ENCODE results near the gene SYNM.

DNA sequence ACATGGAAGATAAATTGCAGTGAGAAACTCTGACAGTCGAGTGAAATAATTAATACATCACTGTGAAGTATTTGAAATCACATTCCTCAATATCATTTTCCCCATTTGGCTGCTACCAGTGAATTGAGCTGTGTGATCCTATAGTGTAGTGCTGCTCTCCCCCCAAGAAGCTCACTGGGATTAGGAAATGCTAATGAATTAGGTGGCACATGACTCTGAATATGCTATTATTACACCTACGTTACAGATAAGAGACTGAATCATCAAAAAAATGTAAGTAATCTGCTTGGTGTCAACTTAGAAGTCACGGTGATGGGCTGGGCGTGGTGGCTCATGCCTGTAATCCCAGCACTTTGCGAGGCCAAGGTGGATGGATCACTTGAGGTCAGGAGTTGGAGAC is 34.7 kb upstream of the SYNM start:
- TF ChIP-seq, protein P1, sequence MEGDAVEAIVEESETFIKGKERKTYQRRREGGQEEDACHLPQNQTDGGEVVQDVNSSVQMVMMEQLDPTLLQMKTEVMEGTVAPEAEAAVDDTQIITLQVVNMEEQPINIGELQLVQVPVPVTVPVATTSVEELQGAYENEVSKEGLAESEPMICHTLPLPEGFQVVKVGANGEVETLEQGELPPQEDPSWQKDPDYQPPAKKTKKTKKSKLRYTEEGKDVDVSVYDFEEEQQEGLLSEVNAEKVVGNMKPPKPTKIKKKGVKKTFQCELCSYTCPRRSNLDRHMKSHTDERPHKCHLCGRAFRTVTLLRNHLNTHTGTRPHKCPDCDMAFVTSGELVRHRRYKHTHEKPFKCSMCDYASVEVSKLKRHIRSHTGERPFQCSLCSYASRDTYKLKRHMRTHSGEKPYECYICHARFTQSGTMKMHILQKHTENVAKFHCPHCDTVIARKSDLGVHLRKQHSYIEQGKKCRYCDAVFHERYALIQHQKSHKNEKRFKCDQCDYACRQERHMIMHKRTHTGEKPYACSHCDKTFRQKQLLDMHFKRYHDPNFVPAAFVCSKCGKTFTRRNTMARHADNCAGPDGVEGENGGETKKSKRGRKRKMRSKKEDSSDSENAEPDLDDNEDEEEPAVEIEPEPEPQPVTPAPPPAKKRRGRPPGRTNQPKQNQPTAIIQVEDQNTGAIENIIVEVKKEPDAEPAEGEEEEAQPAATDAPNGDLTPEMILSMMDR (conservative IDR thresholded peaks at IDR 0.05; ENCODE audit: low read depth, low read length): no peak
- TF ChIP-seq EZH2 (IDR thresholded peaks at IDR 0.05; ENCODE audit: borderline replicate concordance, low read depth, low read length, poor library complexity, severe bottlenecking): no peak

Data from A673 (cell line).